NT2/D1 (cell line): ENCODE data around the gene C3.

ENCODE experiments used
- SUZ12 ChIP-seq: IDR thresholded peaks from 2 replicates; pipeline ENCODE4 v1.6.1; 2011; ENCODE audit not compliant: insufficient read length, insufficient read depth; ENCODE audit errors: extremely low read depth
- YY1 ChIP-seq: IDR thresholded peaks from 2 replicates; pipeline ENCODE4 v1.6.1; 2011; ENCODE audit not compliant: insufficient read length, insufficient read depth
- ZNF274 ChIP-seq: IDR thresholded peaks from 2 replicates; pipeline ENCODE4 v1.6.1; 2011; ENCODE audit warnings: mild to moderate bottlenecking, low read depth, low read length

GRCh38 chr19:6719540-6719861 is 949 bp downstream of the C3 start:
- TF ChIP-seq YY1 (no peak), SUZ12 (no peak), ZNF274 (no peak)
